LNCaP clone FGC (cell line): ENCODE data around the gene PCDH1.

Source experiments
- DNase-seq: peaks from one replicate; pipeline ENCODE4 v3.0.0-alpha.2; 2011; ENCODE audit warnings: low read depth
- H3K4me3 ChIP-seq: 2 replicates; pipeline ENCODE4 v1.5.1; 2011; ENCODE audit warnings: mild to moderate bottlenecking, low read depth, low read length, control low read depth
- TF ChIP-seq, protein P1 (sequence below): IDR thresholded peaks from 2 replicates; pipeline ENCODE4 v1.5.1; 2012; ENCODE audit warnings: mild to moderate bottlenecking; ENCODE audit not compliant: control insufficient read depth, insufficient read depth; ENCODE audit errors: extremely low read depth

The PCDH1 gene

DNA sequence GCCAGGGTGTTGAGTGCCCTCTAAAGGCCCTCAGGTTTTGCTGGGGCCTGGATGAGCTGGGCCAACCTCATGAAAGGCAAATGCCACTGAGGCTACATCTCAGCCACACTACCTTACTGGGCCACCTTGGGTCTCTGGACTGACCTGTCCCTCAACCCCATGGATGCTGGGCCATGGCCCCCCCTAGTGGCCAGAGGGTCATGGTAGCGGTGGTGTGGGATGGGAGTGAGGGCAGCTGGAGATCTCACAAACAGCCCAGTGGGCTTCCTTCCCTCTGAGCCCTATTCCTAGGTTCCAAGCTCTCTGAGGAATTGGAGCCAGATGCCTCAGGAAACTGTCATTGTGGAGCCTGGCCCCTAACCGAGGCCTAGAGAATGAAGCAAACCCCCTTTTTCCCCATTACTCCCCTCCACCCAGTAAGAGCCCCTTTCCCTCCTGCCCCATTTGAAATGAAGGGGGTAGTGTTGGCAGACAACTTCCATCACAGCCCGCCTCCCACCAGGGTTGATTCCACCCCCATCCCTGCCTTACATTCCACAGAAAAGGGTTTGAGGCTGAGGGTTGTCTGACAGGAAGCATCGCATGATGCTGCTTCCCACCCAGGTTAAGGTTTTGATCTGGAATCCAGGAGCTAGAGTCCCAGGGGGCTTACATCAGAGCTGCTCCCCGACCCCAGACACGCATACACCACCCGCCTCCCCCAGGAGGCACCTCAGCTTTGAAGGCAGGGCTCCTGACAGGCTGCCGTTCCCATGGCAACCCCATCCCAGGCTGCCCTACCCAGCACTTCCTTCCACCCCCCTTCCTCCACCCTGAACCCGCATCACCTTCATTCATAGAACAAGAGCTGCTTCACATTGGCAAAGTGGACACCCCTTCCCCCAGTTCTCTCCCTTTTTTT, 63.9 kb downstream of the PCDH1 start:
- TF ChIP-seq, protein P1, sequence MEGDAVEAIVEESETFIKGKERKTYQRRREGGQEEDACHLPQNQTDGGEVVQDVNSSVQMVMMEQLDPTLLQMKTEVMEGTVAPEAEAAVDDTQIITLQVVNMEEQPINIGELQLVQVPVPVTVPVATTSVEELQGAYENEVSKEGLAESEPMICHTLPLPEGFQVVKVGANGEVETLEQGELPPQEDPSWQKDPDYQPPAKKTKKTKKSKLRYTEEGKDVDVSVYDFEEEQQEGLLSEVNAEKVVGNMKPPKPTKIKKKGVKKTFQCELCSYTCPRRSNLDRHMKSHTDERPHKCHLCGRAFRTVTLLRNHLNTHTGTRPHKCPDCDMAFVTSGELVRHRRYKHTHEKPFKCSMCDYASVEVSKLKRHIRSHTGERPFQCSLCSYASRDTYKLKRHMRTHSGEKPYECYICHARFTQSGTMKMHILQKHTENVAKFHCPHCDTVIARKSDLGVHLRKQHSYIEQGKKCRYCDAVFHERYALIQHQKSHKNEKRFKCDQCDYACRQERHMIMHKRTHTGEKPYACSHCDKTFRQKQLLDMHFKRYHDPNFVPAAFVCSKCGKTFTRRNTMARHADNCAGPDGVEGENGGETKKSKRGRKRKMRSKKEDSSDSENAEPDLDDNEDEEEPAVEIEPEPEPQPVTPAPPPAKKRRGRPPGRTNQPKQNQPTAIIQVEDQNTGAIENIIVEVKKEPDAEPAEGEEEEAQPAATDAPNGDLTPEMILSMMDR = peak; percentile 75
- no peak overlapping the region for H3K4me3 ChIP-seq
- no peak for DNase-seq

DNA sequence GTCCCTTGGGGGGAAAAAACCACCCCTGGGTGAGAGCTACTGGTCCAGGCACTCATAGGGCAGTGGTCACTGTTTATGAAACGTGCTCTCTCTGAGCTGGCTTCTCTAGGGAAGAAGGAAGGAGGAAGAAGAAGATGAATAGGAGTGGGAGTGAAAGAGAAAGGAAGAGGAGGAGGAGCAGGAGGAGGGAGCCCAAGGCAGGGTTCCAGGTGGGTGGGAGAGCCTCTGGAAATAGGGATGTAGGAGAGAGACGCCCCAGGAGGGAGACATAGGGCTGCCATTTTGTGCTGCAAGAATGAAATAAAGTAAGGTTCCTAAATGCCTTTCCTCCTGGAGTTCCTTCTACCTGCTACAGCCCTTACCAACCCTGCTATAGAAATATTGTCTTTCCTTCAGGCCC, 65.7 kb downstream of the PCDH1 start:
- no peak overlapping the region for H3K4me3 ChIP-seq
- TF ChIP-seq, protein P1 = no peak
- DNase-seq = no peak

DNA sequence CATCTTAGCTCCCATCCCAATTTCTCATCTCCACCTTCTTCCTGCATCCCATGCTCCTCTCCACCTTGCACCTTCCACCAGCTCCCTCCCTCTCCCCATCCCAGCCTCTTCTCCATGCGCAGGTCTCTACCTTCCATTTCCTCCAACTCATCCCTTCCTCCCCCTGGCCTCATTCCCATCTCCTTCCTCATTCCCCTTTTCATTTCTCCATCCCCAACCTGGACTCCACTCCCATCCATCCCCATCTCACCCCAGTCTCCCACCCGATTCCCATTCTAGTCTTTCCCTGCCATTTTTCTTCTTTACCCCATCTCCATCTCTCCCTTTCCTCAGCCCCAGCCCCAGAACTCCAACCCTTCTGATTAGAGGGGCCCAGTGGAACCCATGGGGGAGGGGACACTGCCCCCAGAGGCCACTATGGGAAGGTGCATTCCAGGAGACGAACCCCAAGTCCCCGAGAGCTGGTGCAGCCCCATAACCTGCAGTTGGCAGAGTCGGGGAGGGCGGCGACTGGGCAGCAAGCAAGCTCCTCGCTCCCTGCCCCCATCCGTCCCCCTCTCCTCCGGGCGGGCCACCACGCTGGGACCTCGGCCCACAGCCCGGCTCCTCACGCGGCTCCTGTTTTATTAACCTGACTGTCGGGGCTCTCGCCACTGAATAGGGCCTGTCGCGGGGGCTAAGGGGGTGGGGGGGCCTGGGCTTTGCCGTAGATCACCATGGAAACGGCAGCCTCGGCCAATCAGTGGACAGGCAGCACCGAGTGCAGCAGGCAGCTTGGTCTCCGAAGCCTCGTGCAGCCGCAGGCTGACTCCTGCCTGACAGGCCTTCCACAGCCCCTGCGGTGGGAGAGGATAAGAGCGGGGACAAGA, 66.7 kb downstream of the PCDH1 start:
- DNase-seq = no peak
- H3K4me3 ChIP-seq = no peak overlapping the region
- TF ChIP-seq, protein P1 = peak; percentile 42

DNA sequence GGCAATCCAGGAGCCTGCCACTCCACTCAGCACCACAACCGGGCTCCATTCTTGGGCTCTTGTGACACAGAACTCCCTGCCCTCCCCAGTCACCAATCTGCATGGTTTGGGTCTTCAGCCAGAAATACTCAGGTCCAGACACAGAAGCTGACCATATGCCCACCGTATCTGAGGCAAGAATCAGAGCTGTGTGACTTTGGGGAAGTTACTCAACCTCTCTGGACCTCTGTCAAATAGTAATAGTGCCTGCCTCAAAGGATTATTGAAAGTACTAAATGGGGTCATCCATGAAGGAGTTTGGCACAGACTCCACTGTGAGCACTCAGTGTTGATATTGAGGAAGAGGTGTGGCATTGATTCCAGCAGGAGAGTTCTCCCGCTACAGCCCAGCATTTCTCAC, 67.5 kb downstream of the PCDH1 start:
- DNase-seq = no peak
- H3K4me3 ChIP-seq = no peak overlapping the region
- TF ChIP-seq, protein P1 = no peak

DNA sequence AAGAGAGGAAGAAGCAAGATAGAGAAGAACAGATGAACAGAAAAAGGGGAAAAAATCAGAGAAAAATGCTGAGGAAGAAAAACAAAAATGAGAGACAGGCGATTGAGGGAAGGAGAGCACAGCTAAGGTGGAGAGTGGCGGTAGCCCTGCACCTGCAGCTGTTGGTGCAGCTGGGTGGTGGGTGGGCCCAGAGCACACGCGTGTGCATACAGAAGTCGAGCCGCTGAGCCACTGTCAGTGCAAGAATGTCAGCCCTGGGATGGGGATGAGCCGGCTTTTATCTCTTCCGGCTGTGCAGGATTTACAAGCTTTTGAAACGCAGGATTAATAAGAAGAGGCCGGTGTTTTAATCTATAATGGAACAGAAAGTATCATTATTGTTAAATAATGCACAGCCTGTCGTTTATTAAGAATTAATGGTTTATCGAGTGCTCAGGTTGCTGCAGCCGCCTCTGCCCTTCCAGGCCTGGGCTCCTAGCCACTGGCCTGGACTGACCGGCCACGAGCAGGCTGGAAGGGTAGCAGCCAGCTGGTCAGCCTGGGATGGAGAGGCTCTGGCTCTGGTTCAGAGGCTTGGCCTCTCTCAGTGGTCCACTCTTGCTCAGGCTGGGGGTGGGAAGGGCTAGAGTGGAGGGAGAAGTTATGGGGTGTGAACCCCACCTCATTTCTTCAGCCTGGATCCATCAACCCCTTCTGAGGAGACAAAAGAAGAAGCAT, 68.7 kb downstream of the PCDH1 start:
- no peak for DNase-seq
- H3K4me3 ChIP-seq = no peak overlapping the region
- TF ChIP-seq, protein P1 = no peak

DNA sequence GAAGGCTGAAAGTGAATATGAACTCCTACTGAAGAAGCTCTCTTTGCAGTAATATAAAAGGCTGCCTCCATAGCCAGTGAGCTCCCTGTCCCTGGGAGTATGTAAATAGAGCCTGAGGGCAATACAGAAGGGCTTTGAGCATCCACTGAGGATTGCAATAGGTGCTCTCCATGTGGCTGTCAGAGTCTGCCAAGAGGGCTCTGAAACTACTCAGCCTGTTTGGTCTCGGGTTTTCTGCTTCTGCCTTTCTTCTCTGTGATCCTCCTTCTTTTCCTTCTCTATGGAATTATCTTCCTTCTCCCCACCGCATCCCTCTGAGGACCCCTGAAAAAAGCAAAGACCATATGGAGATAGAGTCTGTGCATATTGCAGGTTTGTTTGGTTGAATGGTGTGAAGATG, 69.4 kb downstream of the PCDH1 start:
- TF ChIP-seq, protein P1 = no peak
- H3K4me3 ChIP-seq = no peak overlapping the region
- DNase-seq = no peak
